GM12875 (cell line): Measurements from ENCODE around the gene GJA4.

Experiments used
- H3K4me3 ChIP-seq: one replicate; pipeline ENCODE4 v1.5.1; 2011; ENCODE audit warnings: low read depth, low read length, control low read depth
- TF ChIP-seq, protein P1 (sequence below): IDR thresholded peaks from 2 replicates; pipeline ENCODE4 v1.5.1; 2011; ENCODE audit warnings: low read depth, mild to moderate bottlenecking, control low read depth, inconsistent platforms, low read length, moderate library complexity, borderline replicate concordance; ENCODE audit not compliant: insufficient read depth

GJA4 gene

GRCh38 chr1:34792424-34792823 is 375 bp upstream of the GJA4 start:
- H3K4me3 ChIP-seq = no peak overlapping the region
- TF ChIP-seq, protein P1, sequence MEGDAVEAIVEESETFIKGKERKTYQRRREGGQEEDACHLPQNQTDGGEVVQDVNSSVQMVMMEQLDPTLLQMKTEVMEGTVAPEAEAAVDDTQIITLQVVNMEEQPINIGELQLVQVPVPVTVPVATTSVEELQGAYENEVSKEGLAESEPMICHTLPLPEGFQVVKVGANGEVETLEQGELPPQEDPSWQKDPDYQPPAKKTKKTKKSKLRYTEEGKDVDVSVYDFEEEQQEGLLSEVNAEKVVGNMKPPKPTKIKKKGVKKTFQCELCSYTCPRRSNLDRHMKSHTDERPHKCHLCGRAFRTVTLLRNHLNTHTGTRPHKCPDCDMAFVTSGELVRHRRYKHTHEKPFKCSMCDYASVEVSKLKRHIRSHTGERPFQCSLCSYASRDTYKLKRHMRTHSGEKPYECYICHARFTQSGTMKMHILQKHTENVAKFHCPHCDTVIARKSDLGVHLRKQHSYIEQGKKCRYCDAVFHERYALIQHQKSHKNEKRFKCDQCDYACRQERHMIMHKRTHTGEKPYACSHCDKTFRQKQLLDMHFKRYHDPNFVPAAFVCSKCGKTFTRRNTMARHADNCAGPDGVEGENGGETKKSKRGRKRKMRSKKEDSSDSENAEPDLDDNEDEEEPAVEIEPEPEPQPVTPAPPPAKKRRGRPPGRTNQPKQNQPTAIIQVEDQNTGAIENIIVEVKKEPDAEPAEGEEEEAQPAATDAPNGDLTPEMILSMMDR = no peak

DNA sequence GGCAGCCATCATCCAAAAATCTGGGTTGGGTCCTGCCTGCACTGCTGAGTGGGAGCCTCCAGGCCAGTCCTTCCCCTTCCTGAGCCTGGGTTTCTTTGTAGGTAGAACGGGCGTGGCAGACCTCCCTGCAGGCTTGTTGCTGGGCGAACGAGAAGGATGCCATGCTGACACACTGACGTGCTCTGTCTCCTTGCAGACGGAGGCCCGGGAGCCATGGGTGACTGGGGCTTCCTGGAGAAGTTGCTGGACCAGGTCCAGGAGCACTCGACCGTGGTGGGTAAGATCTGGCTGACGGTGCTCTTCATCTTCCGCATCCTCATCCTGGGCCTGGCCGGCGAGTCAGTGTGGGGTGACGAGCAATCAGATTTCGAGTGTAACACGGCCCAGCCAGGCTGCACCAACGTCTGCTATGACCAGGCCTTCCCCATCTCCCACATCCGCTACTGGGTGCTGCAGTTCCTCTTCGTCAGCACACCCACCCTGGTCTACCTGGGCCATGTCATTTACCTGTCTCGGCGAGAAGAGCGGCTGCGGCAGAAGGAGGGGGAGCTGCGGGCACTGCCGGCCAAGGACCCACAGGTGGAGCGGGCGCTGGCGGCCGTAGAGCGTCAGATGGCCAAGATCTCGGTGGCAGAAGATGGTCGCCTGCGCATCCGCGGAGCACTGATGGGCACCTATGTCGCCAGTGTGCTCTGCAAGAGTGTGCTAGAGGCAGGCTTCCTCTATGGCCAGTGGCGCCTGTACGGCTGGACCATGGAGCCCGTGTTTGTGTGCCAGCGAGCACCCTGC is 1.4 kb downstream of the GJA4 start:
- TF ChIP-seq, protein P1 = no peak
- H3K4me3 ChIP-seq = no peak overlapping the region

- H3K4me3 ChIP-seq = no peak overlapping the region
- TF ChIP-seq, protein P1 = no peak
Measured at GRCh38 chr1:34794790-34795180, 2.0 kb downstream of the GJA4 start.

DNA sequence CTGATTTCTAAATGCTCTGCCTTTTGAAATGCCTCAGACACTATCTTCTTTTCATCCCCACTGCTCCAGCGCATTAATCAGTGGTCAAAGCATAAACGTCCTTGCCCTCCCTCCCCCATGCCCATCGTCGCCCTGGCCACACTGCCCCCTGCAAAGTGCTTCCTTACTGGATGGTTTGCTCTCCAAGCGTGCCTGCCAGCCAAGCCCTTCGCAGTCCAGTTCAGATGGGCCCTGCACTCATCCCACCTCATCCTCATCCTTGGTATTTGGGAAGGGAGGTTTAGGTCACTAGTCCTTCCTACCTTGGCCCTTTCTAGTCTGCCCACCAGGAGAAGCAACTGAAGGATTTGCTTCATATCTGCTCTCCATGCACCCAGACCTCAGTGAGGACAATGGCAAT is 3.1 kb downstream of the GJA4 start:
- no peak overlapping the region for H3K4me3 ChIP-seq
- TF ChIP-seq, protein P1 = no peak

DNA sequence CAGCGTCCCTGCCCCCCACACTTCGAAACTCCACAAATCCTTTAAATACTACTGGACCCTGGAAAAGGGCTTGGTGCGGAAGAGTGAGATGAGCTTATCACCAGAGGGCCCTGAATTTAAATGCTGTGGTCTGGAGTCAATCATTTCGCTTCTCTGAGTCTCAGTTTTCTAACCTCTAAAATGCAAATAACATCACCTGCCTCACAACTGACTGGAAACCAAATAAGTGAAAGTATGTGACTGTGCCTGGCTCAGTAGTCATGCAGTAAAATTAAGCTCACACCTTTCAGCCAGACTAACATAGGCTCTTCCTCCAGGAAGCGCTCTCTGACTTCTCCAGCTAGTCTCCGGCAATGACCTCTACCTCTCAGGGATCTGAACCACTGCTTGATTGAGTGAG is 4.2 kb downstream of the GJA4 start:
- TF ChIP-seq, protein P1 = no peak
- H3K4me3 ChIP-seq = no peak overlapping the region

DNA sequence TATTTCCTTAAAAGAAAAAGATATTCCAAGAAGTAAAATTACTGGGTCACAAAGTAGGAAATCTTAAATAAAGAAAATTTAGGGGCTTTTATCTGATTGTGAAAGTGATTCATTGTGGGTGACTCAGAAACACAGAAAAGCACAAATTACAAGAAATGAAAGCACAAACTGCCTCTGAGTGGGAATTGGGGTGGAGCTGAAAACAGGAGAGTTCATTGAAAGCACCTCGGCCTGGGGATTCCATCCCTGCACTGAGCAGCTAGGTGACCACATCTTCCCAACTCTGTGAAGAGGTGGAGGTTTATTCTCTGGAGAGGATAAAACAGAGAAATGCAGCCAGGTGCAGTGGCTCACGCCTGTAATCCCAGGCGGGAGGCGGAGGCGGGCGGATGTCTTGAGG is 7.4 kb downstream of the GJA4 start:
- H3K4me3 ChIP-seq = no peak overlapping the region
- TF ChIP-seq, protein P1 = no peak

DNA sequence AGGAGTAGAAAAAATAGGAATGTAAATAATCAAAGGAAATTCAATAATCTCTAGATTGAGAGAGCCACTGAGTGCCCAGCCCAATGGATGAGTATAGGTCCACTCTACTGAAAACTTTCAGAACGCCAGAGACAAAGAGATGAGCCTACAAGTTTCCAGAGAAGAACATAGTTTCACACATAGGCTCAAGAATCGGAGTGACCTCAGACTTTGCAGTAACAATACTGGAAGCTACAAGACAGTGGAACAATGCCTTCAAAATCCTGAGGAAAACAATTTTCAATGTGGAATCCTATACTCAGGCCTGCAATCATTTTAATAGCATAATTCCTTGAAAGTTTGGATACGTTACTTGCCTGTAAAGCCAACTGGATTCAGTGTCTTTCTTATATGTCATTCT is 11.0 kb downstream of the GJA4 start:
- H3K4me3 ChIP-seq = no peak overlapping the region
- TF ChIP-seq, protein P1 = no peak
